ENCODE measurements around the gene BDKRB1.

BDKRB1 gene

GRCh38 chr14:96255501-96256366, at the start of gene BDKRB1:
TSS of gene BDKRB1 (plus strand) at chr14:96256210. CDS start at chr14:96263683, 7,473 bp downstream.
- CTCF ChIA-PET = no interaction called here

GRCh38 chr14:96206461-96206860, 49.5 kb upstream of the BDKRB1 start:
- POLR2A ChIA-PET = no interaction called here
- no peak for TF ChIP-seq CTCF (IDR thresholded peaks at IDR 0.05; ENCODE audit: control extremely low read depth, extremely low read depth, low read depth, missing control alignments)
- no peak for DNase-seq (ENCODE audit: extremely low spot score)
- CTCF ChIA-PET = interaction anchor here (0.8 kb wide), 1 partner anchor 105 kb away, joined by 3 read pairs; no protein-coding TSS in a partner anchor

More at GRCh38 chr14:96255501-96256366, at the start of gene BDKRB1:
- no peak for TF ChIP-seq CTCF (IDR thresholded peaks at IDR 0.05; ENCODE audit: control extremely low read depth, extremely low read depth, low read depth, missing control alignments)
- POLR2A ChIA-PET = no interaction called here
- no peak for DNase-seq (ENCODE audit: extremely low spot score)

GRCh38 chr14:96207686-96208085, 48.3 kb upstream of the BDKRB1 start:
- POLR2A ChIA-PET = no interaction called here
- no peak for DNase-seq (ENCODE audit: extremely low spot score)
- CTCF ChIA-PET = interaction anchor here (0.8 to 1.1 kb wide), 2 partner anchors 15 to 30 kb away, joined by 3 to 5 read pairs; no protein-coding TSS in a partner anchor
- no peak for TF ChIP-seq CTCF (IDR thresholded peaks at IDR 0.05; ENCODE audit: control extremely low read depth, extremely low read depth, low read depth, missing control alignments)

DNA sequence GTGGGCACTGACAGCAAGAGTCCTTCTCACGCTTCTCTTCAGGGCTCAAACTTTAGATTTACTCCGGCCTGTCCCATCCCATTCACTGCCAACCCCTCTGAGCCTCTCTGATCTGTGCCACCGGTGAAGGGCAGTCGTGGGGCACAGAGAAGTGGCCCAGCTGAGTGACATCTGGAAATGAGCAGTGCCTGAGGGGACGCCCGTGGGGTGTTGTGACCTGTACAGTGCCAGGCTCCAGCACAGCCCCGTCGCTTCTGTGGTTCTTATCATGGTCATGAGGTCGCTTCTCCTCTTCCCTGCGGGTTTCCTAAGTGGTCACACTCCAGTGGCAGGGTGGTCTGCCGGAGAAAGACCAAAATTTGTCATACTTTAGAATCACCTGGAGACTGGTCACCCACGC, 47.3 kb upstream of the BDKRB1 start:
- DNase-seq (ENCODE audit: extremely low spot score) = no peak
- CTCF ChIA-PET = interaction anchor here (0.8 kb wide), 1 partner anchor 14 kb away, joined by 3 read pairs; no protein-coding TSS in a partner anchor
- POLR2A ChIA-PET = no interaction called here
- TF ChIP-seq CTCF (IDR thresholded peaks at IDR 0.05; ENCODE audit: control extremely low read depth, extremely low read depth, low read depth, missing control alignments) = no peak

DNA sequence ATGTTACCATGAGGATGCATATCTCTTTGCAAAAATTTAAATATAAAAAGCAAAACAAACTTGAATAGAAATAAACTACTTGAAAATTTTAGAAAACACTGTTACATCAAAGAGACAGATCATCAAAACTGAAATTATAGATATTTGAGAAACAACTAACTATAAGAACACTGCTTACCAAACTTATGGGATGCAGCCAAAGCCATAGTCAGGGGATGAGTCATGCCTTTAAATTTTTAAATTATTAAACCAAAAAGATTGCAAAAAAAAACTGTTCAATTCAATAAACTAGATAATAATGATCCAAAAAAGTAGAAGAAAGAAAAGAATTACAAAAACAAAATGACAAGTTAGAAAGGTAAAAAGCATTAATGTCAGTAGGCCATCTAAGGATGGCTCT, 43.9 kb upstream of the BDKRB1 start:
- no peak for DNase-seq (ENCODE audit: extremely low spot score)
- ChIA-PET POLR2A (no interaction called here), CTCF (no interaction called here)

GRCh38 chr14:96212896-96213295, 43.1 kb upstream of the BDKRB1 start:
- no peak for TF ChIP-seq CTCF (IDR thresholded peaks at IDR 0.05; ENCODE audit: control extremely low read depth, extremely low read depth, low read depth, missing control alignments)
- DNase-seq (ENCODE audit: extremely low spot score) = no peak
- POLR2A ChIA-PET = no interaction called here
- CTCF ChIA-PET = no interaction called here

More for the DNA sequence above, 43.9 kb upstream of the BDKRB1 start:
- no peak for TF ChIP-seq CTCF (IDR thresholded peaks at IDR 0.05; ENCODE audit: control extremely low read depth, extremely low read depth, low read depth, missing control alignments)

Data from GM10248 (cell line).